Measurements from ENCODE around the gene QTRT2. TPM values are rescaled to one million over a fixed set of nuclear protein-coding genes. Genes with fewer than 3 reads are reported as not detected.

QTRT2 gene
- total and polyA plus RNA-seq, 2 donors (not counting 1 experiment from before 2014, with no cell fraction given), result 8.8 to 13.5 TPM

- H4K20me1 ChIP-seq (ENCODE audit: control insufficient read depth, extremely low read depth, insufficient read depth, low read length), result no peaks in the 10 kb centered on the region
- H3K4me3 ChIP-seq (replicated peaks in 1 of 4; ENCODE audit: control extremely low read depth in 1 of 4, insufficient read depth in 1 of 4, low read depth in 3 of 4, low read length in 4 of 4), result no peak overlapping the region
- H3K9ac ChIP-seq (ENCODE audit: insufficient read depth, low read length), result no peak overlapping the region
- no peaks in the 10 kb centered on the region for H3K27me3 ChIP-seq (ENCODE audit: control insufficient read depth, insufficient read depth, low read length)
- no peak overlapping the region for H3K4me2 ChIP-seq (ENCODE audit: extremely low read depth, insufficient read depth, low read length)
- H3K36me3 ChIP-seq (ENCODE audit: control insufficient read depth, insufficient read depth, low read length), result no peaks in the 10 kb centered on the region
- no peak overlapping the region for H3K27ac ChIP-seq (ENCODE audit: insufficient read depth, low read length)
- no peak for DNase-seq (ENCODE audit: low read depth in 2 of 2)
- H3K9me3 ChIP-seq (ENCODE audit: control insufficient read depth, insufficient read depth, low read depth, low read length), result no peaks in the 10 kb centered on the region
- no peaks in the 10 kb centered on the region for H3K4me1 ChIP-seq (ENCODE audit: control insufficient read depth, extremely low read depth, insufficient read depth, low read length)
- H2AFZ ChIP-seq (ENCODE audit: low read length), result no peak overlapping the region
- H3K79me2 ChIP-seq (ENCODE audit: control insufficient read depth, insufficient read depth, low read length), result no peaks in the 10 kb centered on the region
- TF ChIP-seq CTCF (conservative IDR thresholded peaks at IDR 0.05 in 1 of 2, IDR thresholded peaks at IDR 0.05 in 1 of 2; ENCODE audit: low read depth in 1 of 2, low read length in 2 of 2) (no peak), EZH2 (IDR thresholded peaks at IDR 0.05; ENCODE audit: low read length, missing control alignments) (no peak)
These were observed 13.3 kb upstream of the QTRT2 start for GRCh38 chr3:114043205-114043604.

GRCh38 chr3:114052216-114052615 lies 4.3 kb upstream of the QTRT2 start:
- Histone ChIP-seq H3K4me1 (ENCODE audit: control insufficient read depth, extremely low read depth, insufficient read depth, low read length) (no peaks in the 10 kb centered on the region), H2AFZ (ENCODE audit: low read length) (no peak overlapping the region)
- no peak for DNase-seq (ENCODE audit: low read depth in 2 of 2)

GRCh38 chr3:114057011-114057347 lies 442 bp downstream of the QTRT2 start:
- no peak for DNase-seq (ENCODE audit: low read depth in 2 of 2)
- Histone ChIP-seq H2AFZ (ENCODE audit: low read length) (peak overlapping the region; percentile 95), H3K4me3 (replicated peaks in 1 of 4; ENCODE audit: control extremely low read depth in 1 of 4, insufficient read depth in 1 of 4, low read depth in 3 of 4, low read length in 4 of 4) (peak overlapping the region; percentile 61 to 83 (median 74)), H3K9me3 (ENCODE audit: control insufficient read depth, insufficient read depth, low read depth, low read length) (no peaks in the 10 kb centered on the region), H3K4me2 (ENCODE audit: extremely low read depth, insufficient read depth, low read length) (peak overlapping the region; percentile 88), H3K9ac (ENCODE audit: insufficient read depth, low read length) (peak overlapping the region; percentile 70), H3K4me1 (ENCODE audit: control insufficient read depth, extremely low read depth, insufficient read depth, low read length) (no peaks in the 10 kb centered on the region), H3K79me2 (ENCODE audit: control insufficient read depth, insufficient read depth, low read length) (peaks cover 32% of the 10 kb centered on the region), H3K36me3 (ENCODE audit: control insufficient read depth, insufficient read depth, low read length) (no peaks in the 10 kb centered on the region), H4K20me1 (ENCODE audit: control insufficient read depth, extremely low read depth, insufficient read depth, low read length) (no peaks in the 10 kb centered on the region), H3K27me3 (ENCODE audit: control insufficient read depth, insufficient read depth, low read length) (no peaks in the 10 kb centered on the region), H3K27ac (ENCODE audit: insufficient read depth, low read length) (peak overlapping the region; percentile 76)
- TF ChIP-seq CTCF (conservative IDR thresholded peaks at IDR 0.05 in 1 of 2, IDR thresholded peaks at IDR 0.05 in 1 of 2; ENCODE audit: low read depth in 1 of 2, low read length in 2 of 2), result no peak

More at GRCh38 chr3:114052216-114052615, 4.3 kb upstream of the QTRT2 start:
- H3K79me2 ChIP-seq (ENCODE audit: control insufficient read depth, insufficient read depth, low read length), result peaks cover 6% of the 10 kb centered on the region
- no peaks in the 10 kb centered on the region for H3K27me3 ChIP-seq (ENCODE audit: control insufficient read depth, insufficient read depth, low read length)
- H3K4me3 ChIP-seq (replicated peaks in 1 of 4; ENCODE audit: control extremely low read depth in 1 of 4, insufficient read depth in 1 of 4, low read depth in 3 of 4, low read length in 4 of 4), result no peak overlapping the region
- H3K9ac ChIP-seq (ENCODE audit: insufficient read depth, low read length), result no peak overlapping the region
- no peak overlapping the region for H3K27ac ChIP-seq (ENCODE audit: insufficient read depth, low read length)
- H3K4me2 ChIP-seq (ENCODE audit: extremely low read depth, insufficient read depth, low read length), result no peak overlapping the region
- no peak for TF ChIP-seq CTCF (conservative IDR thresholded peaks at IDR 0.05 in 1 of 2, IDR thresholded peaks at IDR 0.05 in 1 of 2; ENCODE audit: low read depth in 1 of 2, low read length in 2 of 2)
- no peaks in the 10 kb centered on the region for H3K9me3 ChIP-seq (ENCODE audit: control insufficient read depth, insufficient read depth, low read depth, low read length)
- no peaks in the 10 kb centered on the region for H3K36me3 ChIP-seq (ENCODE audit: control insufficient read depth, insufficient read depth, low read length)
- no peaks in the 10 kb centered on the region for H4K20me1 ChIP-seq (ENCODE audit: control insufficient read depth, extremely low read depth, insufficient read depth, low read length)
